Breast epithelium (tissue), 4 donors: ENCODE measurements around the gene KIF2B. TPM values are rescaled to one million over a fixed set of nuclear protein-coding genes. Genes with fewer than 3 reads are reported as not detected.
"Not testable (repeated sequence)": the region's sequence is repeated elsewhere in the genome, so short reads cannot be mapped to it uniquely, and the experiment has no call there.

ENCODE experiments used
- DNase-seq, 2 donors: peaks; one replicate each; pipeline ENCODE4 v3.0.0-alpha.2; 2019; ENCODE audit warnings: low spot score in 2 of 2
- H3K27ac ChIP-seq, 2 donors: fragments of 200-600 bp; sonication (generic) in 1 of 2; one replicate each; pipeline ENCODE4 v1.5.1; 2016 to 2019; ENCODE audit warnings: mild to moderate bottlenecking in 1 of 2
- H3K27me3 ChIP-seq, 2 donors: fragments of 200-600 bp; sonication (generic) in 1 of 2; one replicate each; pipeline versions ENCODE4 v1.5.1 to v1.6.0; 2017 to 2019; ENCODE audit warnings: control low read depth in 1 of 2, mild to moderate bottlenecking in 1 of 2
- H3K36me3 ChIP-seq: fragments of 200-600 bp; one replicate; pipeline ENCODE4 v1.5.1; 2019
- H3K4me1 ChIP-seq, 2 donors: fragments of 200-600 bp; sonication (generic); one replicate each; pipeline ENCODE4 v1.5.1; 2016 to 2019; ENCODE audit warnings: control low read depth in 1 of 2
- H3K4me3 ChIP-seq, 3 donors: fragments of 200-600 bp; sonication (generic); 1 replicate in 2 of 3; 2 replicates in 1 of 3; pipeline ENCODE4 v1.5.1; 2016 to 2019; ENCODE audit warnings: mild to moderate bottlenecking in 3 of 3, moderate library complexity in 2 of 3
- H3K9me3 ChIP-seq, 2 donors: fragments of 200-600 bp; sonication (generic) in 1 of 2; one replicate each; pipeline ENCODE4 v1.5.1; 2016 to 2019; ENCODE audit warnings: control low read depth in 1 of 2
- POLR2A ChIP-seq: fragments of 450-650 bp; IDR thresholded peaks from one replicate; pipeline ENCODE4 v1.6.1; 2016; ENCODE audit warnings: antibody characterized with exemption, mild to moderate bottlenecking, moderate library complexity
- POLR2AphosphoS5 ChIP-seq, 3 donors: sonication (generic); formaldehyde crosslinking; IDR thresholded peaks; one replicate each; pipeline ENCODE4 v1.6.1; 2017; ENCODE audit warnings: antibody characterized with exemption in 3 of 3
- intact Hi-C: fragments of 100-400 bp; cut with DNase I; formaldehyde crosslinking; loops from one replicate; pipeline ENCODE4 v1.15.1; 2023; ENCODE audit warnings: low total_unique reads
- total RNA-seq, 3 donors: library from RNA; depleted of rRNA; stranded (reverse); fragments of >200 nt; gene quantifications; one replicate each; pipeline ENCODE4 v1.1.0, GENCODE V29; 2016
- TF ChIP-seq, protein P1 (sequence below), 3 donors: fragments of 450-650 bp; IDR thresholded peaks; one replicate each; pipeline ENCODE4 v1.5.1; 2016 to 2017; ENCODE audit warnings: antibody characterized with exemption in 3 of 3, mild to moderate bottlenecking in 3 of 3, moderate library complexity in 3 of 3

Gene KIF2B
- total RNA-seq, 3 donors from 2014 or later: not detected

DNA sequence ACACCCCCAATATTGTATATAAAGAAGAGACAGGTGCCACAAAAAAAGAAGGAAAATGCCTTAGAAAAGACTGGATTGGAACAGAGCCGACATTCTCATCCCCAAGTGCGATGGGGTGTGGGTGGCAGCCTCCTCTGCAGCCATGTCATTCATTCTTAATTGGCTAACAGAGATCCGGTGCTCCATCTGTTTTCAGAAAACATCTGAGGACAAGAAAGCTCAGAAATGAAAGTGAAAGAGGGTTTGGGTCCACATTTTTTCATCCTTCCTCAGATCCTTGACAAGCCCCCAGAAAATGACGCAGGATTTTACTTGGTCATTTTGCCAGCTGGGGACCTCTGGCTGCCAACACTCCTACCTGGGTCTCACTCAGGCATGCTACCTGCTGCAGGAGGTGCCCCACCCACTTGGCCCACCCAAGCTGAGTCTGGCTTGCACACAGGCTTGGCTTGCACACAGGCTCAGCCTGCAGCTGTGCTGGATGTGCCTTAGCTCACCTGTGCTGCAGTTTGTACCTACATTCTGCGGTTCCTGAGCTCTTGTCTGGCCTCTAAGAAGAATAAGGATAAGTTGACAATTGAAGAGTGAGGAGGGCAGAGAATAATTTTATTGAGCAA is 21.9 kb downstream of the KIF2B start:
- Histone ChIP-seq H3K36me3 (no peaks in the 10 kb centered on the region), H3K4me3 (peak overlapping the region in 2 of 3 donors; percentile 33 to 51), H3K27me3 (no peaks in the 10 kb centered on the region), H3K9me3 (peaks cover 0 to 13% of the 10 kb centered on the region in 2 donors), H3K27ac (no peak overlapping the region), H3K4me1 (no peaks in the 10 kb centered on the region)
- intact Hi-C loops: no loop called here
- DNase-seq: no peak
- no peak for TF ChIP-seq POLR2A
- TF ChIP-seq, protein P1, sequence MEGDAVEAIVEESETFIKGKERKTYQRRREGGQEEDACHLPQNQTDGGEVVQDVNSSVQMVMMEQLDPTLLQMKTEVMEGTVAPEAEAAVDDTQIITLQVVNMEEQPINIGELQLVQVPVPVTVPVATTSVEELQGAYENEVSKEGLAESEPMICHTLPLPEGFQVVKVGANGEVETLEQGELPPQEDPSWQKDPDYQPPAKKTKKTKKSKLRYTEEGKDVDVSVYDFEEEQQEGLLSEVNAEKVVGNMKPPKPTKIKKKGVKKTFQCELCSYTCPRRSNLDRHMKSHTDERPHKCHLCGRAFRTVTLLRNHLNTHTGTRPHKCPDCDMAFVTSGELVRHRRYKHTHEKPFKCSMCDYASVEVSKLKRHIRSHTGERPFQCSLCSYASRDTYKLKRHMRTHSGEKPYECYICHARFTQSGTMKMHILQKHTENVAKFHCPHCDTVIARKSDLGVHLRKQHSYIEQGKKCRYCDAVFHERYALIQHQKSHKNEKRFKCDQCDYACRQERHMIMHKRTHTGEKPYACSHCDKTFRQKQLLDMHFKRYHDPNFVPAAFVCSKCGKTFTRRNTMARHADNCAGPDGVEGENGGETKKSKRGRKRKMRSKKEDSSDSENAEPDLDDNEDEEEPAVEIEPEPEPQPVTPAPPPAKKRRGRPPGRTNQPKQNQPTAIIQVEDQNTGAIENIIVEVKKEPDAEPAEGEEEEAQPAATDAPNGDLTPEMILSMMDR (IDR thresholded peaks at IDR 0.05): no peak
- TF ChIP-seq POLR2AphosphoS5 (IDR thresholded peaks at IDR 0.05): no peak

DNA sequence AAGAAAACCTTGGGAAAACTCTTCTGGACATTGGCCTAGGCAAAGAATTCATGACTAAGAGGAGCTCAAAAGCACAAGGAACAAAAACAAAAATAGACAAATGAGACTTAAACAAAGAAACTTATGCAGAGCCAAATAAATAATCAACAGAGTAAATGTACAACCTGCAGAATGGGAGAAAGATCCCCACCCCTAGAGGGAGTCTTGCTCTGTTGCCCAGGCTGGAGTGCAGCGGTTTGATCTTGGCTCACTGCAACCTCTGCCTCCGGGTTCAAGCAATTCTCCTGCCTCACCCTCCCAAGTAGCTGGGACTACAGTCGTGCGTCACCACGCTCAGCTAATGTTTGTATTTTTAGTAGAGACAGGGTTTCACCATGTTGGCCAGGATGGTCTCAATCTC is 48.4 kb downstream of the KIF2B start:
- H3K27me3 ChIP-seq, H3K36me3 ChIP-seq, H3K4me3 ChIP-seq, H3K9me3 ChIP-seq, H3K4me1 ChIP-seq, DNase-seq, intact Hi-C loops, H3K27ac ChIP-seq: not testable (repeated sequence)
